CD4-positive, CD25-positive, alpha-beta regulatory T cell (primary cell): ENCODE data around the gene SCTR. TPM values are rescaled to one million over a fixed set of nuclear protein-coding genes. Genes with fewer than 3 reads are reported as not detected.

Experiments
- ATAC-seq, 2 donors: fragments of 150-1000 bp; cut with Tn5 transposase; one replicate each; pipeline ENCODE4 v1.10.0; 2021; ENCODE audit warnings: low read depth in 2 of 2, moderate number of reproducible peaks in 2 of 2, moderate library complexity in 1 of 2
- DNase-seq, 3 donors: peaks; one replicate each; pipeline versions ENCODE4 v3.0.0 to v3.0.0-alpha.2; 2012 to 2022; ENCODE audit warnings: mixed read lengths in 1 of 3
- H3K27ac ChIP-seq: one replicate; pipeline ENCODE4 v1.7.0; 2013; ENCODE audit warnings: mild to moderate bottlenecking, low read length; ENCODE audit not compliant: insufficient read depth, poor library complexity, severe bottlenecking
- H3K27me3 ChIP-seq: one replicate; pipeline ENCODE4 v1.7.0; 2013; ENCODE audit warnings: low read length; ENCODE audit not compliant: control insufficient read depth, insufficient read depth
- H3K36me3 ChIP-seq: one replicate; pipeline ENCODE4 v1.7.0; 2013; ENCODE audit warnings: mild to moderate bottlenecking, low read length, moderate library complexity; ENCODE audit not compliant: control insufficient read depth, insufficient read depth
- H3K4me1 ChIP-seq: 2 replicates; pipeline ENCODE4 v1.7.0; 2013; ENCODE audit warnings: mild to moderate bottlenecking, low read length; ENCODE audit not compliant: insufficient read depth, control insufficient read depth, poor library complexity, severe bottlenecking
- H3K4me3 ChIP-seq: one replicate; pipeline ENCODE4 v1.7.0; 2013; ENCODE audit warnings: low read depth, mild to moderate bottlenecking, low read length, moderate library complexity
- H3K9me3 ChIP-seq, 2 experiments: 1 replicate in 1 of 2; 2 replicates in 1 of 2; pipeline ENCODE4 v1.7.0; 2013; ENCODE audit warnings: low read length in 2 of 2, mild to moderate bottlenecking in 1 of 2, moderate library complexity in 1 of 2; ENCODE audit not compliant: control insufficient read depth in 2 of 2
- H3K27ac Mint-ChIP-seq, 3 donors: one replicate each; pipeline ENCODE4 v1.8.0; 2020 to 2022; ENCODE audit warnings: mild to moderate bottlenecking in 3 of 3, mixed read lengths in 3 of 3, moderate library complexity in 2 of 3
- H3K27me3 Mint-ChIP-seq: one replicate; pipeline ENCODE4 v1.8.0; 2022; ENCODE audit warnings: mild to moderate bottlenecking, mixed read lengths
- H3K36me3 Mint-ChIP-seq: one replicate; pipeline ENCODE4 v1.8.0; 2020; ENCODE audit warnings: mixed read lengths
- H3K4me1 Mint-ChIP-seq, 4 donors: one replicate each; pipeline ENCODE4 v1.8.0; 2020 to 2022; ENCODE audit warnings: mixed read lengths in 4 of 4, mild to moderate bottlenecking in 1 of 4
- H3K4me3 Mint-ChIP-seq, 4 donors: one replicate each; pipeline ENCODE4 v1.8.0; 2020 to 2022; ENCODE audit warnings: mild to moderate bottlenecking in 4 of 4, mixed read lengths in 4 of 4, moderate library complexity in 3 of 4
- H3K9me3 Mint-ChIP-seq, 7 donors: one replicate each; pipeline ENCODE4 v1.8.0; 2020 to 2022; ENCODE audit warnings: mixed read lengths in 7 of 7, mild to moderate bottlenecking in 3 of 7, moderate library complexity in 2 of 7
- polyA plus RNA-seq, 4 donors: library from polyadenylated mRNA; unstranded; fragments of 300-500 nt; fragmentation: Illumina TruSeq; gene quantifications; one replicate each; pipeline ENCODE4 v1.2.3, GENCODE V29; 2021
- total RNA-seq: library from RNA; stranded (reverse); gene quantifications from one replicate; pipeline ENCODE4 v1.2.3, GENCODE V29; 2022

Gene SCTR
- total and polyA plus RNA-seq, 5 donors from 2014 or later, result not detected

- H3K36me3 ChIP-seq, result no peaks in the 10 kb centered on the region
- no peak overlapping the region for H3K27ac Mint-ChIP-seq
- no peaks in the 10 kb centered on the region for H3K36me3 Mint-ChIP-seq
- no peak overlapping the region for H3K4me3 Mint-ChIP-seq
- no peaks in the 10 kb centered on the region for H3K4me1 ChIP-seq
- H3K4me1 Mint-ChIP-seq, result no peaks in the 10 kb centered on the region
- no peak overlapping the region for H3K4me3 ChIP-seq
- ATAC-seq (no peak), DNase-seq (no peak)
- H3K27me3 ChIP-seq, result no peaks in the 10 kb centered on the region
- H3K9me3 ChIP-seq, result no peaks in the 10 kb centered on the region
- peaks cover 0 to 1% (median 0%) of the 10 kb centered on the region in 7 donors for H3K9me3 Mint-ChIP-seq
- H3K27ac ChIP-seq, result no peak overlapping the region
- peaks cover 22% of the 10 kb centered on the region for H3K27me3 Mint-ChIP-seq
Observed at GRCh38 chr2:119453972-119454593, 70.2 kb downstream of the SCTR start.

- no peak for ATAC-seq
- Histone ChIP-seq H3K4me3 (no peak overlapping the region), H3K36me3 (no peaks in the 10 kb centered on the region), H3K4me1 (no peaks in the 10 kb centered on the region), H3K27ac (no peak overlapping the region), H3K27me3 (no peaks in the 10 kb centered on the region), H3K9me3 (no peaks in the 10 kb centered on the region)
- Mint-ChIP-seq H3K27me3 (peaks cover 23% of the 10 kb centered on the region), H3K27ac (no peak overlapping the region), H3K36me3 (no peaks in the 10 kb centered on the region), H3K4me1 (no peaks in the 10 kb centered on the region), H3K9me3 (no peaks in the 10 kb centered on the region), H3K4me3 (no peak overlapping the region)
- DNase-seq, result no peak
Observed at GRCh38 chr2:119451336-119452050, 72.8 kb downstream of the SCTR start.

GRCh38 chr2:119449521-119449920 is 74.8 kb downstream of the SCTR start:
- Histone ChIP-seq H3K27ac (no peak overlapping the region), H3K4me1 (no peaks in the 10 kb centered on the region), H3K36me3 (no peaks in the 10 kb centered on the region), H3K27me3 (no peaks in the 10 kb centered on the region), H3K4me3 (no peak overlapping the region), H3K9me3 (no peaks in the 10 kb centered on the region)
- DNase-seq, result no peak
- Mint-ChIP-seq H3K27me3 (peaks cover 12% of the 10 kb centered on the region), H3K4me1 (no peaks in the 10 kb centered on the region), H3K4me3 (no peak overlapping the region), H3K27ac (no peak overlapping the region), H3K36me3 (no peaks in the 10 kb centered on the region), H3K9me3 (no peaks in the 10 kb centered on the region)
- ATAC-seq, result no peak

GRCh38 chr2:119448427-119449141 is 75.7 kb downstream of the SCTR start:
- no peaks in the 10 kb centered on the region for H3K4me1 Mint-ChIP-seq
- Histone ChIP-seq H3K9me3 (no peaks in the 10 kb centered on the region), H3K4me3 (no peak overlapping the region), H3K4me1 (no peaks in the 10 kb centered on the region), H3K36me3 (no peaks in the 10 kb centered on the region), H3K27me3 (no peaks in the 10 kb centered on the region), H3K27ac (no peak overlapping the region)
- no peaks in the 10 kb centered on the region for H3K9me3 Mint-ChIP-seq
- peak in 1 of 3 donors; percentile 49 for DNase-seq
- no peak overlapping the region for H3K4me3 Mint-ChIP-seq
- ATAC-seq, result no peak
- H3K27ac Mint-ChIP-seq, result no peak overlapping the region
- H3K27me3 Mint-ChIP-seq, result peaks cover 12% of the 10 kb centered on the region
- no peaks in the 10 kb centered on the region for H3K36me3 Mint-ChIP-seq

- Histone ChIP-seq H3K9me3 (no peaks in the 10 kb centered on the region), H3K27me3 (no peaks in the 10 kb centered on the region), H3K36me3 (no peaks in the 10 kb centered on the region), H3K4me1 (no peaks in the 10 kb centered on the region), H3K27ac (no peak overlapping the region), H3K4me3 (no peak overlapping the region)
- H3K4me1 Mint-ChIP-seq, result no peaks in the 10 kb centered on the region
- peaks cover 0 to 1% (median 0%) of the 10 kb centered on the region in 7 donors for H3K9me3 Mint-ChIP-seq
- peaks cover 8% of the 10 kb centered on the region for H3K27me3 Mint-ChIP-seq
- no peaks in the 10 kb centered on the region for H3K36me3 Mint-ChIP-seq
- DNase-seq (peak in 1 of 3 donors; percentile 41), ATAC-seq (no peak)
- H3K27ac Mint-ChIP-seq, result no peak overlapping the region
- no peak overlapping the region for H3K4me3 Mint-ChIP-seq
Observed at GRCh38 chr2:119446037-119446436, 78.2 kb downstream of the SCTR start.

- no peak for DNase-seq
- Histone ChIP-seq H3K27me3 (no peaks in the 10 kb centered on the region), H3K36me3 (no peaks in the 10 kb centered on the region), H3K4me1 (no peaks in the 10 kb centered on the region), H3K9me3 (no peaks in the 10 kb centered on the region), H3K4me3 (no peak overlapping the region), H3K27ac (no peak overlapping the region)
- Mint-ChIP-seq H3K27ac (no peak overlapping the region), H3K9me3 (peaks cover 0 to 1% (median 0%) of the 10 kb centered on the region in 7 donors), H3K36me3 (no peaks in the 10 kb centered on the region), H3K27me3 (peaks cover 4% of the 10 kb centered on the region), H3K4me1 (no peaks in the 10 kb centered on the region), H3K4me3 (no peak overlapping the region)
- ATAC-seq, result no peak
Observed at GRCh38 chr2:119442850-119443249, 81.4 kb downstream of the SCTR start.

GRCh38 chr2:119442226-119442619 is 82.1 kb downstream of the SCTR start:
- H3K27ac Mint-ChIP-seq, result no peak overlapping the region
- H3K36me3 Mint-ChIP-seq, result no peaks in the 10 kb centered on the region
- H3K36me3 ChIP-seq, result no peaks in the 10 kb centered on the region
- no peaks in the 10 kb centered on the region for H3K9me3 ChIP-seq
- H3K27ac ChIP-seq, result no peak overlapping the region
- no peaks in the 10 kb centered on the region for H3K27me3 ChIP-seq
- no peak overlapping the region for H3K4me3 ChIP-seq
- peaks cover 0 to 1% (median 0%) of the 10 kb centered on the region in 7 donors for H3K9me3 Mint-ChIP-seq
- H3K4me3 Mint-ChIP-seq, result no peak overlapping the region
- H3K27me3 Mint-ChIP-seq, result peaks cover 4% of the 10 kb centered on the region
- H3K4me1 ChIP-seq, result no peaks in the 10 kb centered on the region
- ATAC-seq, result no peak
- H3K4me1 Mint-ChIP-seq, result no peaks in the 10 kb centered on the region
- DNase-seq, result no peak
